Left cardiac atrium (tissue), 4 donors: ENCODE measurements around the gene PSMD4. TPM values are rescaled to one million over a fixed set of nuclear protein-coding genes. Genes with fewer than 3 reads are reported as not detected.
"Not testable (repeated sequence)": the region's sequence is repeated elsewhere in the genome, so short reads cannot be mapped to it uniquely, and the experiment has no call there.

Experiments
- ATAC-seq, 2 donors: fragments of 200-7000 bp; cut with Tn5 transposase; one replicate each; pipeline ENCODE4 v1.9.1; 2020; ENCODE audit warnings: mild to moderate bottlenecking in 2 of 2, moderate library complexity in 2 of 2
- DNase-seq: peaks from one replicate; pipeline ENCODE4 v3.0.0-alpha.2; 2020
- intact Hi-C, 2 donors: fragments of 100-400 bp; cut with DNase I; formaldehyde crosslinking; loops; one replicate each; pipeline versions ENCODE4 v1.14.1 to v1.15.1; 2022 to 2023
- long read RNA-seq: library from polyadenylated mRNA; unstranded; transcript quantifications from one replicate; pipeline ENCODE4 v2.0.0, GENCODE V29; 2021
- total RNA-seq, 2 donors: library from RNA; stranded (reverse); fragmentation: NEBNext Ultra II Directional; extraction: Animal tissue kit (Norgen Biotek cat#: 25700); gene quantifications; one replicate each; pipeline ENCODE4 v1.2.1, GENCODE V29; 2021
- donor health status: DM: no; HTN: yes; CAD: no.
- donor health status: DM: no; HTN: yes; CAD: no; lungs with severe emphysema.
- donor health status: DM: yes; HTN: yes; CAD: no.
- donor health status: Dilated cardiomyopathy.

The PSMD4 gene
- 100 to 1,000 TPM; 134 to 136 TPM for total RNA-seq
- long read RNA-seq, transcript PSMD4-201 (10 exons, 1,333 nt): minor isoform, 14 of 250 reads
- long read RNA-seq, transcript PSMD4-202 (10 exons, 1,350 nt): major isoform, 213 of 250 reads
- long read RNA-seq, partial matches to known transcripts: 6 of 250 reads
- long read RNA-seq, other reads (novel, unspliced or antisense): 17 of 250 reads

DNA sequence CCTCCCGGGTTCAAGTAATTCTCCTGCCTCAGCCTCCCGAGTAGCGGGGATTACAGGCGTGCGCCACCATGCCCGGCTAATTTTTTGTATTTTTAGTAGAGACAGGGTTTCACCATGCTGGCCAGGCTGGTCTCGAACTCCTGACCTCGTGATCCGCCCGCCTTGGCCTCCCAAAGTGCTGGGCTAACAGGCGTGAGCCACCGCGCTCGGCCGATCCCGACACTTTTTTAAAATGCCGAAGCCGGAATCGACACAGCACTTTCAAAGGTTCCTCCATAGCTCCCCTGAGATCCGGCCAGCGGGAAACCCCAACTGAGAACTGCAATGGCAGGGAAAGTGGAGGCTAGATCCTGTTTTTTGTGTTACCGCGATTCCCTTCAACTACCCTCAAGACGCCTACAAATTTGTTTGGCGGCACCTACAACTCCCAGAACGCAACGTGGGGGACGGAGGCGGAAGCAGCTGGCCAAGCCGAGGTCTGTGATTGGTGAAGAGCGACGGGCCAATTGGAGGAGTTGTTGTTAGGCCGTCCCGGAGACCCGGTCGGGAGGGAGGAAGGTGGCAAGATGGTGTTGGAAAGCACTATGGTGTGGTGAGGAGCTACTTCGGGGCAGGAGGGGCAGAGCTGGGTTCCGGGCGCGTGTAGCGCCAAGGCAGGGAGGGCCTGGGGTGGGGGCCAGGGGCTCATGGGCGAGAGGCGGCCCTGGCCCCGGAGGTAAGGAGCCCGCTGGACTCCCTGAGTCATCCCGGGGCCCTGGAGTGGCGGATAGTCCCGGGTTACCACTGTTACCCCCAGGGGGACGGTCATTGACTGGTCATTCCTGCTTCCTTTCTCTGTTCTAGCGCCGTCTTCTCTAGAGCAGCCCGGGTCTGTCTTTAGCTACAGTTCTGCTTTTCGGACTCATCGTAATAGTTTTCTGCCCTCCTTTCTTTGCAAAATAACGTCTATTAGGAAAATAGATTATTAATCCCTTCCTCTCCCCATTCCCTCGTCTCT is at the start of gene PSMD4:
Gene PSMD4, plus strand, starts transcription at position 518 of the 997 bp plus-strand sequence. Its CDS starts 49 bp downstream, at position 567.
- peak; percentile 96 for DNase-seq
- peak; percentile 98 to 99 for ATAC-seq
- intact Hi-C loops: loop anchor here in 1 of 2 donors (5.0 kb wide), 1 partner anchor 57 kb away; the partner anchor contains the start of gene PIP5K1A

DNA sequence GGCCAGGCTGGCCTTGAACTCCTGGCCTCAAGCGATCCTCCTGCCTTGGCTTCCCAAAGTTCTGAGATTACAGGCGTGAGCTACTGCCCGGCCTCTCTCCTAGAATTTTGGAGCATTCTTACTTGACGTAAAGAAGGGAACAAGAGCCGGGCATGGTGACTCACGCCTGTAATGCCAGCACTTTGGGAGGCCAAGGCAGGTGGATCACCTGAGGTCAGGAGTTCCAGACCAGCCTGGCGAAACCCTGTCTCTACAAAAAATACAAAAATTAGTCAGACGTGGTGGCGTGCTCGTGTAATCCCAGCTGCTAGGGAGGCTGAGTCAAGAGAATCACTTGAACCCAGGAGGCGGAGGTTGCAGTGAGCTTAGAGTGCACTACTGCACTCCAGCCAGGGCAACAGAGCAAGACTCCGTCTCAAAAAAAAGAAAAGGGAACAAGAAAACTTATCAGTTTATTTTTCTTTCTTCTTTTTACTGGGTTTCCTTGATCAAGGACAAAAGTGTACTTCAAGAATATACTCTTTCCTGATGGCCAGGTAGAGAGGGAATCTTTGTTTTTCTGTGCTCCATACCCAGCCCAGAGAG is 49.1 kb upstream of the PSMD4 start:
- DNase-seq, intact Hi-C loops, ATAC-seq: not testable (repeated sequence)

DNA sequence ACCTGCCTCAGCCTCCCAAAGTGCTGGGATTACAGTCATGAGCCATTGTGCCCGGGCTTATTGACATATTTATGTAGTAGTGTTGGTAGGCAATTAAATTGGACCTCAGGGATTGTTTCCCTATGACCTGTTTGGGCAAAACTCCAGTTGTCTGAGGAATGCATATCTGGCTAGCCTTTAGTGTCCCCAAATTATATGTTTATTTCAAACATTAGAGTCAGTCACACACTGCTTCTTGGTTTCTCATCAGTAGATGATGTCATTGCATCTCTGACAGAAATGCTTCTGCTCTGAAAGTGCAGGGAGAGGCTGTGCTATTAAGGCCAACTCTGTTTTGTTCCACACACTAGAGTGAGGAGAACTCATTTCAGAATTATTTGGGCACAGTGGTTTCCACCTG is 43.7 kb upstream of the PSMD4 start:
- DNase-seq: no peak
- no peak for ATAC-seq
- intact Hi-C loops: no loop called here

DNA sequence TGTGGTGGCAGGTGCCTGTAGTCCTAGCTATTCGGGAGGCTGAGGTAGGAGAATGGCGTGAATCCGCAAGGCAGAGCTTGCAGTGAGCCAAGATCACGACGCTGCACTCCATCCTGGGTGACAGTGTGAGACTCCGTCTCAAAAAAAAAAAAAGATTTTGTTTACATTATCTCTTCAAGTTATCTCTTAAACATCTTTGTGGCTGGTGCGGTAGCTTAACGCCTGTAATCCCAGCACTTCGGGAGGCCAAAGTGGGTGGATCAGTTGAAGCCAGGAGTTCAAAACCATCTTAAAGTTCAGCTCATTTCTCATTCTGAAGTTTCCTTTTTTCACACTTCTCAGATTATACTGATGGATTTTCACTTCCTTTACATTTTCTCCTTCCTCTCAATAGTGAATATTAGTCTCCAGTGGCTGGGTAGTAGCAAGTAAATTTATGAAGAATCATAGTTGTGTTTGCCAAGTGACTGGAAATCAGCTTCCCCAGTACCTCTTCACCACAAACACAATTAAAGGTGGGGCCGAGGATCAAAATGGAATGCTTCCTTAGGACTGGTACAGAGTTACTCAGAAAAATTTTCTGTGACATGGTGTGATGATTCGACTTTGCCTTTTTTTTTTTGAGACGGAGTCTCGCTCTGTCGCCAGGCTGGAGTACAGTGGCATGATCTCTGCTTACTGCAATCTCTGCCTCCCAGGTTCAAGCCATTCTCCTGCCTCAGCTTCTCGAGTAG is 42.4 kb upstream of the PSMD4 start:
- intact Hi-C loops: no loop called here
- ATAC-seq (no peak), DNase-seq (no peak)

DNA sequence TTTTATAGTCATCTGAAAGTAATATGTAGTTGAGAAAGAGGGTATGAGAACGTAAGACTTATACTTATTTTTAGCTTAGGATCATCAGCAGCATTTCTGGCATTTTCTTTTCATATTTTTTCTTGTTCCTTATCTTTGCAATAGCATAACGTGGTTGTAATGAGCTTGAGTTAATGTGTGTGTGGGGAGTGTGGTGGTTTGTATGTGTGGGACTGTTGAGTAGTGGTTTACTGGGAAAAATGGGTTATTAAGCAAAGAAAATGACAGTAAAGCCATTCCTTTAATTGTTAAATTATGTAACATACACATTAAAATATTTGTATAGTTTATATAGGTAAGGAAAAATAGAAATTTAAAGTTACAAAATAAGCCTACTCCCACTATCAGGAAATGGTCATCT is 41.0 kb upstream of the PSMD4 start:
- intact Hi-C loops: no loop called here
- DNase-seq (no peak), ATAC-seq (no peak)

DNA sequence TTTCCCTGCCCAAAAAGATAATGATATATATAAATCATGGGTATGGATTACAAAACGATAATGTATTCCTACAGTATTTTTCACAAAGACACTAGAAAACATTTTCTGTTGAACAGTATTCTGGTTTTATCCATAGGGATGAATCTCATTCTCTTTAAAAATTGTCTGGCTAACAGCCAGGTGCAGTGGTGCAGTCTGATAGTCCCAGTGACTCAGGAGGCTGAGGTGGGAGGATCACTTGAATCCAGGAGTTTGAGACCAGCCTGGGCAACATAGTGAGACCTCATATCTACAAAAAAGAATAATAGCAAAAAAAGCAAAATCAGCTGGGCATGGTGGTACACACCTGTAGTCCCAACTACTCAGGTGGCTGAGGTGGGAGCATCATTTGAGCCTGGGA is 32.9 kb upstream of the PSMD4 start:
- DNase-seq: no peak
- intact Hi-C loops: no loop called here
- no peak for ATAC-seq

DNA sequence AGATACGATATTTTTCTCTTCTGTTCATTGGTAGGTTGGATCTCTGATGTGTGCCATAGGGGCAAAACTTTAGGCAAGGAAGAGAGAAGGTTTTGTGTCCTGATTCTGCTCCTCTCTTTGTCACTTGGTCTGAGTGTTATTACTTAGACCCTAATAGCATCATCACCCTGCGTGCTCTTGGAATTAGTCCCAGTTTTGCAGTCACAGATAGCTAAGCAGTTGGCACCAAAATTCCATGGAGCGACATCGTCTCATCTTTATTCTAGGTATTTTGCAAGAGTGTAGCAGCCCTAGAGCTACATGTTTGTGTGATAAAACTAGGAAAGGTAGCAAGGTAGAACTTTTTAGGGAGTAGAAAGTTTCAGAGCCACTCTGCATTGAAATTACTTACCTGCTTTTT is 32.4 kb upstream of the PSMD4 start:
- intact Hi-C loops: no loop called here
- ATAC-seq: peak; percentile 65 to 71
- no peak for DNase-seq

DNA sequence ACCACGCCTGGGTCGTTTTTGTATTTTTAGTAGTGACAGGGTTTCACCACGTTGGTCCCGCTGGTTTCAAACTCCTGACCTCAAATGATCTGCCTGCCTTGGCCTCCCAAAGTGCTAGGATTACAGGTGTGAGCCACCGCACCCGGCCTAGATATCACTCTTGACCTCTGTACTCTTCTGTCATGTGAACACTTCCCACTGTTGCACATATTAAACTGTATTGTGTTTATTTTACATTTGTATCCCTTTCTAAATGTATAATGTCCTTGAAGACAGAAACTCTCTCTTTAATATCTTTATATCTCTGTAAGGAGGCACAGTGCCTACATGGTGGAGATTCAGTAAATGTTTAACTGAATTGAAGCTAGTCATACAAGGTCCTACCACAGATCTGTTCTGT is 19.3 kb upstream of the PSMD4 start:
- ATAC-seq (no peak), DNase-seq (no peak)
- intact Hi-C loops: no loop called here

DNA sequence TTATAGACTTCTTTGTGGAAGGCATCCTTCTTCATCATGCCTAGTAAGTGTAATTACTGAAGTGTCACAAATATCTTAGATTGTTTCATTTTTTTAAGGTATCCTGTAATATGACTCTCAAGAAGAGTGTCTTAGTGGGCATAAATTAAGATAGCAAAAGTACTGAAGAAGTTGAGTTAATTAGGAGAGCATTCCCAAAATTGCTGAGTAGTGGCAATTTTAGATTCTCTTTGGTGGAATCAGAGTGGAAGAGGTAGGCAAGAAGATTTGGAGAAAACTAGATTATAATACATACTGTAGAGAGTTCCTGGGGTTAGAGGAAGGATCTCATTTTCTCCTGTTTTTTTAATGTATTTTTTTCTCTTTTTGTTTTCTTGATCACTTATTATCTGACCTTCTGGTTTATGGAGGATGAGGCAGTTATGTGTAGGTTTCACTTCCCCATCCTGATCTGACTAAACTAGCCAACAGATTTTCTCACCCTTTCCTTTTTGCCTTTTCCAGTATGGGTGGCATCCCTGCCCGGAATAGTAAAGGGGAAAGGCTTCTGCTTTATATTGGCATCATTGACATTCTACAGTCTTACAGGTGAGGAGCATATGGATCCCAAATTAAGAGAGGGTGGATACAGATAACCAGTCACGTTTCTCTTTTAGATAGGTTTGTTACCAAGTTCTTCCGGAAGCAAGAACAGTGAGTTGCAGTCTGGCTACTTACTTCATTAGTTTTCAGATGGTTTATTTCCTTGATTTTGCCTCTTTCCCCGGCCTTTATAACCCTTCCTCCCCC is 16.7 kb upstream of the PSMD4 start:
- intact Hi-C loops: no loop called here
- ATAC-seq: no peak
- DNase-seq: no peak

DNA sequence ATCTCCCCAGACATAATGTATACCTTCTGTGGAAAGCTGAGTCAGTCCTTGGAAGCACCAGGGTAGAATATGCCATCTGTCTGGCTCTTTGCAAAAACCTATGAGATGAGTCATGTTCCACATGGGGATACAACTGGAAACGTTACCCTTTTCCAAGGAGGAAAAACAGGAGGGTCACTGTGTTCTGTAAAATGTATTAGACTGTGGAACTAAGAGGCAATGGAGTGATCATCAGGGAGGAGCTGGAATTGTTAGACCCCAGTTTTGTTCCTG is 16.1 kb upstream of the PSMD4 start:
- DNase-seq (no peak), ATAC-seq (peak in 1 of 2 donors; percentile 56)
- intact Hi-C loops: no loop called here

DNA sequence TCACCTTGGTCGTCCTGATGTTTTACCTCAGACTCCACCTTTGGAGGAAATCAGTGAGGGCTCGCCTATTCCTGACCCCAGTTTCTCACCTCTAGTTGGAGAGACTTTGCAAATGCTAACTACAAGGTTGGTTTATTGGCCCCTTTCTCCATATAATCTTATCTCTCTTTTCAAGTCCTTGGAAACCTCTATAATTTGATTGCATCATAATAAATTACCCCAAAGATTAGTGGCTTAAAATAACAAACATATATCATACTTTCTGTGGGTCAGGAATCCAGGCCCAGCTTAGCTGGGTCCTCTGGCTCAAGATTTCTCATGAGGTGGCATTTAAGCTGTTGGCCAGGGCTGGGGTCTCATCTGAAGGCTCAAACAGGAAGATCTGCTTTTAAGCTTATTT is 12.1 kb upstream of the PSMD4 start:
- intact Hi-C loops: no loop called here
- no peak for ATAC-seq
- DNase-seq: no peak

DNA sequence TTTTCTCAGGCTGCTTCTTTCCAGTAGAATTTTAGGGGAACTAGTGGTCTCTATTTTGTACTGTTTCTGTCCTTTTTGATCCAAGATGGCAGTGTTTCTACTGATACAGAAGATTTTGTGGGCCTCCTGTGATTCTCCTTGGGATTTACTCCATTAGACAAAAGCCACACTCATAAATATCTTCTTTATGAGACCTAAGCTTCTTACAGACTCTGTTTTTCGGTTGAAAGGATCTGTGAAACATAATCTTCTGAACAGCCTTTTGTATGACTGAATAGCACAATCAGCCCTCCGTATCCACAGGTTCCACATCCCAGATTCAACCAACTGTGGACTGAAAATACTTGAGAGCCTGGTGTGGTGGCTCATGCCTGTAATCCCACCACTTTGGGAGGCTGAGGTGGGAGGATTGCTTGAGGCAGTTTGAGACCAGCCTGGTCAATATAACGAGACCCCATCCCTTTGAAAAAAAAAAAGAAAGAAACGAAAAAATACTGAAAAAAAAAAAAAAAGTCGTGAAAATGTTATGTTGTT is 10.8 kb upstream of the PSMD4 start:
- no peak for DNase-seq
- ATAC-seq: no peak
- intact Hi-C loops: no loop called here

DNA sequence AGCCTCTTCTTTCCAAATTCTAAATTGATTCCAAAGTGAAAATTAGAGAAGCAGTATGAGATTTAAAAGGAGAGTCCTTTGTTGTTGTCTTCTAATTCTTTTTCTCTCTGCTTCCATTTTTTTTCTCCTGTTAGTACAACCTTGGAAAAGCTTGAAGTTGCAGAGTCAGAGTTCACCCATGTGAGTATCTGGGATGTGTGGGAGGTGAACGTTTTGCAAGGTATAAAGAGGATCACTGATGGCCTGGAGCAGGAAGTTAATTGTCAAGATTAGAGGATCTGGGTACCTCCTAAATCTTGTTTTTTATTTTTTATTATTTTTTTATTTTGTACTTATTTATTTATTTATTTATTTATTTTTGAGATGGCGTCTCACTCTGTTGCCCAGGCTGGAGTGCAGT is 7.7 kb upstream of the PSMD4 start:
- DNase-seq: no peak
- intact Hi-C loops: no loop called here
- no peak for ATAC-seq

DNA sequence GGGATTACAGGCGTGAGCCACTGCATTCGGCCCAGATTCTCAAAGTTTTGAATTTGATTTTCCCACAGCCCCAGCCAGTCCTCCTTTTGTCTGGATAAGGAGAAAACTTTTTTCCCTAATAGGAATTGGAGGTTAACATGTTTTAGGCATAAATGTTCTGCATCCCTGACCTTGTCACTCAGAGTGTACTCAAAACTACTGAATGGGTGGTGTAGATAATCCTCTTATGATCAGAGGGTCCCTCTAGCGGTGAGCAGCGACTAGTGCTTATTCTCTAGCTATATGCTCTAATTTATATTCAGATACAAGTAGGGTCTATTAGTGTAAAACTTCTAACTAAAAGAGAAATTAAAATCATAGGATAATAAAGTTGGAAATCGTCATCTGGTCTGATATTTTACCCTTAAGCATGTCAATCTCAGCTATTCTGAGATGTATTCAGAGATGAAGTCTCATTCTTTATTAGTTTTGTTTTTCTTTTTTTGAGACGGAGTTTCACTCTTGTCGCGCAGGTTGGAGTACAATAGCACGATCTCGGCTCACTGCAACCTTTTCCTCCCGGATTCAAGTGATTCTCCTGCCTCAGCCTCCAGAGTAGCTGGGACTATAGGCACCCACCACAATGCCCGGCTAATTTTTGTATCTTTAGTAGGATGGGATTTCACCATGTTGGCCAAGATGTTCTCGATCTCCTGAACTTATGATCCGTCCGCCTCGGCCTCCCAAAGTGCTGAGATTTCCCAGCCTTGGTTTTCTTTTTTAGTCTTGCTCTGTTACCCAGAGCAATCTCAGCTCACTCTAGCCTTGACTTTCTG is 2.7 kb upstream of the PSMD4 start:
- DNase-seq: peak; percentile 68
- peak in 1 of 2 donors; percentile 40 for ATAC-seq
- intact Hi-C loops: loop anchor here (2.0 to 5.0 kb wide), 2 partner anchors 55 kb away; partner anchors contain the start of gene PIP5K1A (in 1 of the 2)

DNA sequence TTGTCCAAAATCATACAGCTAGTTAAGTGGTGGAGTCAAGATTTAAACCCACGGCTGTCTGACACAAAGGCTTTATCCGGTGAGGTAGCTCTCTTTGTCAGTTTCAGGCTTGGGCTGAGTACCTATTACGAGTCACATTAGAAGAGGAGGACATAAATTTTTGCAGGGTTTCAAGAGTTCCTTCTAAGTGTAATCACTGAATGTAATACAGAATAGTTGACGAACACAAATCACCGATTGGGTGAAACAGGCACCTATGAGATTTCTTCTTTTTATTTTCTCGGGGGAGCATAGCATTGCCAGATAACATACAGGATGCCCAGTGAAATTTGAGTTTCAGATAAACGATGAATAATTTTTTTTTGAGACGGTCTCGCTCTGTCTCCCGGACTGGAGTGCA is 847 bp downstream of the PSMD4 start:
- intact Hi-C loops: no loop called here
- ATAC-seq (no peak), DNase-seq (no peak)

DNA sequence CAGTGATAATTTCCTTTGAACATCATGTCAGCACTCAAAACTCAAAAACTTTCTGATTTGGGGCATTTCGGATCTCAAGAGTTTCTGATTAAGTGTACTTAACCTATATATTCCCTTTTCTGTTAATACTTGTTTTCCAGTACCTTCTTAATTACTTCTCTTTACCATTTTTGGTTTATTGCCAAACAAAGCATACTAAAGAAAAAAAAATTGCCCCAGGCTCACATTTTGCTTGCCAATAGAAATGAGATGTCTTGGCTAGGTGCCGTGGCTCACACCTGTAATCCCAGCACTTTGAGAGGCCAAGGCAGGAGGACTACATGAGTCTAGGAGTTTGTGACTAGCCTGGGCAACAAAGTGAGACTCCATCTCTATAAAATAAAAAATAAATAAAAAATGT is 4.8 kb downstream of the PSMD4 start:
- DNase-seq (no peak), ATAC-seq (no peak)
- intact Hi-C loops: no loop called here

DNA sequence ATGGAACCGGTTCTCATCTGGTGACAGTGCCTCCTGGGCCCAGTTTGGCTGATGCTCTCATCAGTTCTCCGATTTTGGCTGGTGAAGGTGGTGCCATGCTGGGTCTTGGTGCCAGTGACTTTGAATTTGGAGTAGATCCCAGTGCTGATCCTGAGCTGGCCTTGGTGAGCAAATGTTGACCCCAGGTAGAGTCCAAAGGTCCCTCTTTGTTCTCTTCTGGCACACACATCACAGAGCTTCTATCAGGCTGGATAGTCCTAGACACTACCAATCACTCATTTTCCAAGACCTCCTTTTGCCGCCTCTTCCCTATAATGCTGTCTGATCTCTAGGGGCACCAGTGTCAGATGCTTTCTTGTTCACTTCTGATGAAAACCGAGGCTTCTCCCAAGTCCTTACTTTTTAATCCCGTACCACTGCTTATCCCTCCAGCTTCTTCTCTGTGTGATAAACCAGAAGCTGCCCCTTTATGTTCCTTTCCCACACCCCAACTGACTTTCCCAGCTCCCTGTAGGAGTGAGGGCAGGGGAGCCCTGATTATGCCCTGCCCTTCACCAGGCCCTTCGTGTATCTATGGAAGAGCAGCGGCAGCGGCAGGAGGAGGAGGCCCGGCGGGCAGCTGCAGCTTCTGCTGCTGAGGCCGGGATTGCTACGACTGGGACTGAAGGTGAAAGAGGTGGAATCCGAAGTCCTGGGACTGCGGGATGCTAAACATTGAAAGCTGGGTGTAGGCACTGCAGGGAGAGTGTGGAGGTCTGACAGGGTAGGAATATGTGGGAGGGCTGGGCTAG is 11.1 kb downstream of the PSMD4 start:
- DNase-seq: no peak
- ATAC-seq: no peak
- intact Hi-C loops: no loop called here
